HG02973 (cell line): ENCODE measurements around the gene CTPS2.
A peak's percentile ranks its signal among the peaks of the same experiment; 100 is the strongest.
"Not testable (repeated sequence)": the region's sequence is repeated elsewhere in the genome, so short reads cannot be mapped to it uniquely, and the experiment has no call there.

ENCODE experiments used
- ATAC-seq: cut with Tn5 transposase; IDR thresholded peaks from one replicate; pipeline ENCODE4 v1.9.1; 2021; ENCODE audit warnings: moderate library complexity; ENCODE audit not compliant: unreplicated experiment

Gene CTPS2

DNA sequence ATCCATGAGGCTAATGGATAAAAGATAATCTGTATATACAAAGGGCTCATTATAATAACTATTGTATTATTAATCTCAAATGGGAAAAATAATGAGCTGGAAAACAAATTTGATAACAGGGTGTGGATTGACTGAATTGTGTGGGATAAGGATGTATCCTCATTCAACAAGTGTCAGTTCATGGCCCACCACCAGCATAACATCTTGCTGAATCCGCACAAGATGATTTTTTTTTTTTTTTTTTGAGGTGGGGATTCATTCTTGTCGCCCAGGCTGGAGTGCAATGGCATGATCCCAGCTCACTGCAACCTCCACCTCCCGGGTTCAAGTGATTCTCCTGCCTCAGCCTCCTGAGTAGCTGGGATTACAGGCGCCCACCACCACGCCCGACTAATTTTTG is 3.2 kb upstream of the CTPS2 start:
- ATAC-seq = not testable (repeated sequence)

DNA sequence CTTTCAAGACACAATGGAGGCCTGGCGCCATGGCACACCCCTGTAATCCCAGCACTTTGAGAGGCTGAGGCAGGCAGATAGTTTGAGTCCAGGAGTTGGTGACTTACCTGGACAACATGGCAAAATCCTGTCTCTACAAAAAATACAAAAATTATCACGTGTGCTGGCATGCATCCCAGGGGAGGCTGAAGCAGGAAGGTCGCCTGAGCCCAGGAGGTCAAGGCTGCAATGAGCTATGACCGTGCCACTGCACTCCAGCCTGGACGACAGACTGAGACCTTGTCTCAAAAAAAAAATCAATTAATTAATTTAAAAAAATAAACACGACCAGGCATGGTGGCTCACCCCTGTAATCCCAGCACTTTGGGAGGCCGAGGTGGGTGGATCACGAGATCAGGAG is 2.0 kb upstream of the CTPS2 start:
- no peak for ATAC-seq

DNA sequence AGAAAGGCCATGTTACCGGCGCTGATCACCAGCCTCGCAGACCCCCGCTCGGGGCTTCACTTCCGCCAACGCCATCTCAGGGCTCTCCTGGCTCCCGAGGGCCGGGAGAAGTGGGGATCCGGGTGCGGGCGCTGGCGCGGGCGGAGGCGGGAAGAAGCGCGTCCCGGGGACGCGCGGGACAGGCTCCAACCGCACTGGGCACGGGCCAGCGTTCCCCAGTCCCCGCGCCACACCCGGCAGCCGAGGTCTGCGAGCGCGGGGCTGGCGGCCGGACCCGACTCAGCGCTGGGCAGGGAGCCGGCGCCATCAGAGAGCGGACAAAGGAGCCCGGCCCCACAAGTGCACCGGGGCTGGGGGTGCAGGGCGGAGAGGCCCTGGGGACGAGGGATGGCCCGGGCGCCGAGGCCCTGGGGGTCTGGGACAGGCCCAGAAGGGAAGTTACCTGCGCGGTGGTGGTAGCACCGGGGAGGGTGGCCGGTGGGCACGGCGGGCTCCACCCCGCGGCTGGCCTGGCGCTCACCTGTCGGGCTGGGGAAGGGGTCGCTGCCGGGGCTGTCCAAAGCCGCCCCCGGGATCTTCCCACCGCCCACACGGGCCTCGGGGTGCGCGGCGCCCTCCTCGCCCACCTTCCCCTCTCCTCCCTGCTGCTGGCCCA is 449 bp downstream of the CTPS2 start:
- ATAC-seq = peak; percentile 43

DNA sequence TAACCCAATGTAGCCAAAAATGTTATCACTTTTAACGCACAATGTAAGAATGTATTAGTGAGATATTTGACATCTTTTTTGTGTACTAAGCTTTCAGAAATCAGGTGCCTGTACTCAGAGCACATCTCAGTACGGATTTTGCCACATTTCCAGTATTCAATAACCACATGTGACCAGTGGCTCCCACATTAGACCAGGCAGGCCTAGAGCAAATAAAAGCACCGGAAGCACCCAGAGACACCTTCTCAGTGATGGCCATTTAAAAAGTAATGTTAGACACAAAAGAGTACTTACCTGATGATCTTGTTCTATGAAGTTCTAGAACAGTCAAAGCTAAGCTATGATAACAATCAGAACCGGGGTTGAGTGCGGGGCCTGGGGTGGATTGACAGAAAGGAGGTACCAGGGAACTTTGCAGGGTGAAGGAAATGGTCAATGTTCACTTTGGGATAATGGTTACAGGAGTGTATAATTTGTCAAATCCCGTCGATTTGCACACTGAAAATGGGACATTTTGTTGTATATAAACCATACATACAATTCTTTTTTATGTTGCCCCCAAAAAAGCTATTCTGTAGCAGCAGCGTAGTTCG is 1.2 kb downstream of the CTPS2 start:
- no peak for ATAC-seq

DNA sequence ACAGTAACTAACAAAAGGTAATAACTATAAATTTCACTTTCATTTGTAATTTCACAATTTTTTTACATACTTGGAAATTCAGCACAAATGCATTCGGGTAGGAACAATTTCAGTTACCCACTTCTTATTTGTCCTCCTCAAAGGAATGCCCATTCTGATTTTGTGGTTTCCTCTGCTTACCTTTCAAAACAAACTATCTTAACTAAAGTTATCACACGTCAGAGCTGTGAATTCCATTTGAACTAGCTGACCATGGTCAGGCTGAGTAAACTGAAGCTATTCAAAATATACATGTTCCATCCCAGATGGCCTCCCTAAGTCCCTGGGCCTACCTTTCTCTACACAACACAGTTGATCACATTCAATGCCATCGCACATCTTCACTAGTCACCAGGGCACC is 4.5 kb downstream of the CTPS2 start:
- ATAC-seq = no peak

DNA sequence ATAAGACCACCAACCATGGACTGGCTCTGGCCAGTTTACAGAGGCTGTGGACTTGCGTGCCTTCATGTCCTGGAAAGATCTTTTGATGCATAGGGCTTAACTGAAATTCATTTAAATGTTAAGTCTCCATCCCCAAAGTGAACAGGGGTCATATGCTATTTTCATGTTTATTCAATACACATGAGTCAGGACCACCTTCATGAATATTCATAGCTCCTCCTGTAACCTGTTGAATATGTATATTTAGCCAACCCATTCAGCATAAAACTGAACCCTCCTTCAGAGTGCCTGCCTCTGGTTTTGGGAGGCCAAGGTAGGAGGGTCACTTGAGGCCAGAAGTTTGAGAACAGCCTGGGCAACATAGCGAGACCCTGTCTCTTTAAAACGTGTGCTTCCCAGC is 7.1 kb downstream of the CTPS2 start:
- ATAC-seq = no peak

DNA sequence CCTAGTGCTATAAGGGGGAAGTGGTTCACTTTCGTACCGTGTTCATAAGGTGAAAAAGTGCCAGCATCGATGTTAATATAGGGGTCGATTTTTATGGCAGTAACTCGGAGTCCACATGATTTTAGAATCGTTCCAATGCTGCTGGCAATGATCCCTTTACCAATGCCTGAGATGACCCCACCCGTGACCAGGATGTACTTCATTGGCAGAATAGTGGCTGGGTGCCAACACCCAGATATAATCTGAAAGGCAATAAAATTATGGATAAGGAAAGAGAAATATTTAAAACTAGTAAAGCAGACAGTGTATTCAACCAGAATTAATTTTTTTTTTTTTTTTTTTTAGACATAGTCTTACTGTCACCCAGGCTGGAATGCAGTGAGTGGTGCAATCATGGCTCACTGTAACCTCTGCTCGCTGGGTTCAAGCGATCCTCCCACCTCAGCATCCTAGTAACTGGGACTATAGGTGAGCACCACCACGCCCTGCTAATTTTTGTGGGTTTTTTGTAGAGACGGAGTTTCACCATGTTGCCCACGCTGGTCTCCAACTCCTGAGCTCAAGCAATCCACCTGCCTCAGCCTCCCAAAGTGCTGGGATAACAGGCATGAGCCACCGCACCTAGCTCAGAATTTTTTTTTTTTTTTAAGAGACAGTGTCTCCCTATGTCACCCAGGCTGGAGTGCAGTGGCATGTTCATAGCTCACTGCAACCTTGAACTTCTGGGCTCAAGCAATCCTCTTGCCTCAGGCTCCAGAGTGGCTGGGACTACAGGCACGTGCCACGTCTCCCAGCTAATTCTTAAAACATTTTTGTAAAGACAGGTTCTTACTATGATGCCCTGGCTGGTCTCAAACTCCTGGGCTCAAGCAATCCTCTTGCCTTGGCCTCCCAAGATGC is 9.5 kb downstream of the CTPS2 start:
- ATAC-seq = no peak

DNA sequence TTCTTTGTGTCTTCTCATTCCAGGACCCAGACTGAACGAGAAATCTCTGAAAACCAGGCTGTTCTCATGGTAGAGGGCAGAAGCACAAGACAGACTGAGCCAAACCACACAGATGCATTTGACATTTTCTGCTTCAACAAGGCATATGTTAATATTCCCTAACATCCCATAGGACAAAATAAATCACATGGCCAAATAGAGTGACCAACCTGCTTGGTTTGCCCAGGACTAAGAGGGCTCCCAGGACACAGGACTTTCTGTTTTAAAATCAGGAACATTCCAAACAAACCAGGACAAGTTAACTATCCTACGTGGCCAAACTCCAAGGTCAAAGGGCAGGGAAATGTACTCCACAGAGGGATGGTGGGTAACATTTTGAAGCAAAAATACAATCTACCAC is 11.7 kb downstream of the CTPS2 start:
- no peak for ATAC-seq

DNA sequence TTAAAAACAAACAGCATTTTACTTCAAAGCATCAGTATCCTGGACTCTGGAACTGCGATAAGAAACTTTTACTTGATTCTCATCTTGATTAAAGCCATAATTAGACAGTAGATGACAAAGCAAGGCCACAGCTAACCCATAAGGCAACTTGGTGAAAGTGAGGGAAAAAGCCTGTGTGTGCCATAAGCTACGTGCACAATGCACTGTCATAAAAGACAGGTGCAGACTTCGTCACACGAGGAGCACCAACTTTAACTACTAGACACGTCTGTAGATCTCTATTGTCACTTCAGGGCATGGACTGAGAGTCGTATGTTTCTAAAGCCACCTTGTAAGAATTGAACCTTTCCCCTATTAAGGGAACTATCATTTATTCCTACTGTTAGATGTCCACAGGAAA is 13.1 kb downstream of the CTPS2 start:
- no peak for ATAC-seq

DNA sequence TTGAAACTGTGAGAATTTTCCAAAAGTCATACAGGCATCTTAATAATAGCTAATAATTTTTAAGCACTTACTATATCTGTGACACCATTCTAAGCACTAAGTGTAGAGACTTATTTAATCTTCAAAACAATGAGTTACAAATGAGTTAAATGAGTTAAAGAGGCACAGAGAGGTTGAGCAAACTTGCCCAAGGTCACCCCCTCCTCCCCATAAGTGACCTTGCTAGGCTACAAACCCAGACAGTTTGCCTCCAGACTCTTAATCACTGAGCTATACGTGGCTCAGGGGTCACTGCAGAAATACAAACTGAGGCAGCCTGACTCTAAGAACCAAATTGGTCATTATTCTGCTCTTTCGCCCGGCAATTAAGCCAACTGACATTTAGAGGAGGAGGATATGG is 15.5 kb downstream of the CTPS2 start:
- no peak for ATAC-seq

DNA sequence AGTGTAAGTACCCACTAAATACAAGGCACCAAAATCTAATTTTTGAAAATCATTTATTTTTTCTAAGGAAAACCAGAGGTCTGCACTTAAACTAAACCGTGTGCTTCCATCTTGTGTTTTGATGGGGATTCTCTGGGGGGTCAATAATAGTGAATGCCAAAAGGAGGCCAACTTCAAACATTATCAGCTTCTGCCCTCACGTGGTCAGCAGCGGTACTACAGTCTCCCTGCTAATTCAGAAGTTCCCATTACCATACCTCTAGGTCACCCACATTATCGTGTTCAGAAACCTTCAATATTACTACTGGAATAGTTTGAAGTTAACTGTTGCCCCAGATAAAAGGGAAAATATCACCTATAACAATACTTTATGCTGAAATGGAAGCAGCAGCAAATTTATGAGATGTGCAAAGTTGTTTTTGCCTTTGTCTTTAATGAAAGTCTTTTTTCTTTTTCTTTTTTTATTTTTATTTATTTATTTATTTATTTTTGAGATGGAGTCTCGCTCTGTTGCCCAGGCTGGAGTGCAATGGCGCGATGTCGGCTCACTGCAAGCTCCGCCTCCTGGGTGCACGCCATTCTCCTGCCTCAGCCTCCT is 17.3 kb downstream of the CTPS2 start:
- ATAC-seq = no peak

DNA sequence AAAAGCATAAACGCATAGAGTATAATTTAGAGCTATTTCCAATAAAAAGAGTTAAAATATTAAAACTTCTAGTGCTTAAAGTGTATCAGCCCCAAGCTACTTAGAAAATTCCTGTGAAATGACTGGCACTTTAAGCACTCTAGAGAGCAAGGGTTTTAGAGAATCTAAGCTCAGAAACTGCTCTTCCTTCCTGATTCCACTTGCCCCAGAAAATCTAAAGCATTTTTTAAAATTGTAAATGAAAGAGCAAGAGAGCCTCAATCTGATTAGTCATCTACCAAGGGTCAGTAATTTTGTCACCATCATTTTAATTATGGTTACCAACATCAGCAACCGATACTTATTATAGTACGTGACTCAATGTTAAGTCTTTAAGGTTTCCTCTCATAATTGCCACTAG is 25.0 kb downstream of the CTPS2 start:
- ATAC-seq = no peak

DNA sequence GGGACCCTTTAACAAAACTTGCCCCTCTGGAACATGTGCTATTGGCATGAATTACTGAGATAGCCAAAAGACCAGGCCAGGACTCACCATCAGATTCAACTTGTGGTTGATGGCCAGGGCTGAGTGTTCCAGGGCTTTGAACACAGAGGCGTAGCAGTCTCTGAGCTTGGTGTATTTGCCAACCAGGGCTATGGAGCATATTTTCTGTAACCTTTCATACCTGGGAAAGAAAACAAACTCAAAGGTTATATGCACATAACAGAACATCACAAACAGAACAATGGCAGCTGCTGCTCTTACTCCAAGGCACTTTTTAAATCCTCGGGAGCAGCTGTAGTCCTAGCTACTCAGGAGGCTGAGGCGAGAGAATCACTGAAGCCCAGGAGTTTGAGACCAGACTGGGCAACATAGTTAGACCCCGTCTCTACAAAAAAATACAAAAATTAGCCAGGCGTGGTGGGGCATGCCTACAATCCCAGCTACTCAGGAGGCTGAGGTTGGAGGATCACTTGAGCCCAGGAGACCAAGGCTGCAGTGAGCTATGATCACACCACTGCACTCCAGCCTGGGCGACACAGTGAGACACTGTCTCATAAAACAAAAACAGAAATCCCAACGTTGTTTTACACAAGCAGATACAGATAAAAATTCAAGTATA is 29.3 kb downstream of the CTPS2 start:
- ATAC-seq = no peak

DNA sequence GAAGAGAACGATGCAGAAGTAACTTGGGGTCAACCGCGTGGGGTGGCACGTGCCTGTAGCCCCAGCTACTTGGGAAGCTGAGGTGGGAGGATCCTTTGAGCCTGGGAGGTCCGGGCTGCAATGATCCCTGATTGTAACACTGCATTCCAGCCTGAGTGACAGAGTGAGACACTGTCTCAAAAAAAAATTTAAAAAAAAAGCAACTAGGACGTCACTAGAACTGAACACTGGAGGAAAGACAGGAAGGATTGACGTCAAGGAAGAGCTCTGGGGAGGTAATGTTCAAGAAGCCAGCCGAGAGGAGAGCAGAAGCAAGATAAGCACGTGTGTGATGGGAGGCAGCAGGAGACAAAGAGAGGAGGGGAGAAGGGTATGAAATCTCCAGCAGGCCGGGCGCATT is 33.8 kb downstream of the CTPS2 start:
- no peak for ATAC-seq

DNA sequence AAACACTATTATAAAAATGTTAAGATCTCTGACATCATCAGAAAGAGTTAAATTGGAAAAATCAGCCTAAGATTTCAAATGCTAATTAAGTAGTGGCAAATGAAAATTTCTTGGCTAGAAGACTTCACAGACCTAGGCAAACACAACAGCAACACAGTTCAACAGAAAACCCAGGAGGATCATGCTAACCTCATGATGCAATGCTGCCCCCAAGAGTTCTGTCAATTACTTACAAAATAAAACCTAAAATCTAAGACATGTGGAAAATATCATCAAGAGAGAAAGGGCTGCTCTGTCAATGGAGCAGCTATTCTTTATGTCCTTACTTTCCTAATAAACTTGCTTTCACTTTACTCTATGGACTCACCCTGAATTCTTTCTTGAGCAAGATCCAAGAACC is 41.5 kb downstream of the CTPS2 start:
- no peak for ATAC-seq

DNA sequence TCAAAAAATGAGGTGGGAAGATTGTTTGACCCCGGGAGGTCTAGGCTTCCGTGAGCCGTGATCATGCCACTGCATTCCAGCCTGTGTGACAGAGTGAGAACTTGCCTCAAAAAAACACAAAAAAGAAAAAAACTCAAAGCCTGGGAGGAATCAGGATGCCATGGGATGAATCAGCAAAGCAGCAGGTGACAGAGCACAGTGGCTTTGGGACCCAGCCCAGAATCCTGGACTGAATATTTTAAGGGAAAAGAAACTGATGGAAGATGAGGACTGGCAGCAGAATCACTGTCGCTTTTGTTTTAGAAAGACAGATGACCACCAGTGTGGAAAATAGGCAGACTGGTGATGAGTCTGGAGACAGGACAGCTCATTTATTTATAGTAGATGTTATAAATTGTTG is 45.9 kb downstream of the CTPS2 start:
- no peak for ATAC-seq

DNA sequence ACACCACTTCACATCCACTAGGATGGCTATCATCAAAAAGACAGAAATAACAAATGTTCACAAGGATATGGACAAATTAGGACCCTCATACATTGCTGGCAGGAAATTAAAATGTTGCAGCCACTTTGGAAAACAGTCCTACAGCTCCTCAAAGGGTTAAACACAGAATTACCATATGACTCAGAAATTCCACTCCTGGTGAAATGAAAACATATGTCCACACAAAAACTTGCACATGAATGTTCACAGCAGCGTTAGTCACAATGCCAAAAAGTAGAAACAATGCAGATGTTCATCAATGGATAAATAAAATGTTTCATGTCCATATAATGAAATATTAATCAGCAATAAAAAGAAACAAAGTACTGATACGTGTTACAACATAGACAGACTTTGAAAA is 47.4 kb downstream of the CTPS2 start:
- no peak for ATAC-seq

DNA sequence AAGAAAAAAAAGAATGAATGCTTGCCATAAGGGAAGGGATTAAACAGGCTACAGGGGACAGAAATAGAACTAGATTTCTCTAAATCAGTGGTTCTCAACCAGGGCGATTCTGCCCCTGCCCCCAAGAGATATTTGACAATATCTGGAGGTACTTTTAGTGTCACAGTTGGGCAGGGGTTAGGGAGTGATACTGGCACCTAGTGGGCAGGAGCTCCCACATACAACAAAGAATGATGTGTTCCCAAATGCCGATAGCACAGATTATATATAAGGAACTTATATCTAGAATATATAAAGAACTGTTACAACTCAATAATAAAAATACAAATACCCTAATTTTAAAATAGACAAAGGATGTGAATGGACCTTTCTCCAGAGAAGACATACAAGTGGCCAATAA is 47.8 kb downstream of the CTPS2 start:
- no peak for ATAC-seq

DNA sequence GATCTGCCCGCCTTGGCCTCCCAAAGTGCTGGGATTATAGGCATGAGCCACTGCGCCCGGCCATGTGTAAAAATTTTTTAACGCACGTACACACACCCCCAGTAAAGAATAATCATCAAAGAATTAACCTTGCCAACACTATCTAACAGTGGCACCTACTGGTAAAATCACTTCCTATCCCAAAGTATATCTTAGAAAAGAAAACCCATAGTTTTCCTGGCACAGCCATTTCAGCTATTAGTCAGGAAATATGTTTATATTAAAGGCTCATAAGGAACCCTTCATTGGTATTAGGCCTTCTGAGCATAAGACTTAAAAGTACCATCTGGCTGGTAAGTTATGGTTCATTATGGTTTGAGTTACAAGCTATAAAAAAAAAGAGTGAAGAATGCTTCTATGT is 48.4 kb downstream of the CTPS2 start:
- no peak for ATAC-seq

DNA sequence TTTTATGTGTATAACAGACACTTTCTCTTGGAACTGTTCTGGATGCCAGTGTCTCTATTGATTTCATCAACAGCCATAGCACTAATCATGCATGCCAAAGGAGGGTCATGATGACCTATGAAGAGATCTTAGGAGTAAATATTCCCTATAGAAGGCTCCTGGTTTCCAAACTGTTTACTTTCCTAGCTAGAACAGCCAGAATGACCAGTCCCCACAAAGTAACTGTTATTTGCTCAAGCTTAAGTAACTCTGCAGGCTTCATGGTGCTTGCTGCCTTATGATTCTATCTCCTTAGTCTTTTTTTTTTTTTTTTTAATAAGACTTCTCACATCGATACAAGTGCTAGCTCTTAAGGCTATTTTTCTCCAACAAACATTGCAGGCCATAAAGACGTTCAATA is 50.1 kb downstream of the CTPS2 start:
- ATAC-seq = no peak

DNA sequence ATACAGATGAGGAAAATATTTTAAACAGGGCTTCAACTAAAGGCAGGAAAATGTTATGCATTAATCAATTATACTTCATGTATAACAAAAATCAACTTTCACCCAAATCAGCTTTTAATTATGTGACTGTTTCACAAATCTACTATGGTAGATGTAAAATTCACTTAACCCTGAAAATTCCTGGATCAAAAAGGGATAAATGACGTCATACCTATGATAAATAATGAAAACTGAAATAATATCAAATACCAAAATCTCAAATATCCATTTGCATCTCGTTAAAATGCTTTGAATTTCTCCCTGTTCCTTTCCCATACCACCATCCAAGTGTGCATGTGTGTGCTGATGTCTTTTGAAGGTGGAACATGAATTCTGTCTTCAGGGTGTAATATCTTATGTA is 51.0 kb downstream of the CTPS2 start:
- ATAC-seq = no peak
